ENCODE data around the gene CA7. TPM values are rescaled to one million over a fixed set of nuclear protein-coding genes. Genes with fewer than 3 reads are reported as not detected.

CA7 gene
- total RNA-seq, 4 donors from 2014 or later = not detected

DNA sequence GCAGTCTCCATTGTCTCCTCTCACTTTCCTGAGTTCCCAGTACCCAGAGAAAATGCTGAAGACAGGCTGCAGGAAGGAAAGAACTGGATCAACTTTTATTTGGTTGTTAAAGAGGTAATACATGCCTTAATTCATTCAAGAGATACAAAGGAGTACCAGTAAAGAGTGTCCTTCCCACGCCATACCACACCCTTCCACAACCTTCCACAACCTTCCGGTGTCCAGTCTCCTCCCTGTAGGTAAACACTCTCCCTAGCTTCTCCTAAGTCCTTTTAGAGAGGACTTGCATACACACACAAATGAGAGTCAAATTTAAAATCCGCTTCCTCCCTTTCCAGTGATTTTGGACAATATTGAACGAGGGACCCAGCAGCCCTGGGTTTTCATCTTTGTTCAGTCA lies 2.8 kb upstream of the CA7 start:
- TF ChIP-seq, protein P1, sequence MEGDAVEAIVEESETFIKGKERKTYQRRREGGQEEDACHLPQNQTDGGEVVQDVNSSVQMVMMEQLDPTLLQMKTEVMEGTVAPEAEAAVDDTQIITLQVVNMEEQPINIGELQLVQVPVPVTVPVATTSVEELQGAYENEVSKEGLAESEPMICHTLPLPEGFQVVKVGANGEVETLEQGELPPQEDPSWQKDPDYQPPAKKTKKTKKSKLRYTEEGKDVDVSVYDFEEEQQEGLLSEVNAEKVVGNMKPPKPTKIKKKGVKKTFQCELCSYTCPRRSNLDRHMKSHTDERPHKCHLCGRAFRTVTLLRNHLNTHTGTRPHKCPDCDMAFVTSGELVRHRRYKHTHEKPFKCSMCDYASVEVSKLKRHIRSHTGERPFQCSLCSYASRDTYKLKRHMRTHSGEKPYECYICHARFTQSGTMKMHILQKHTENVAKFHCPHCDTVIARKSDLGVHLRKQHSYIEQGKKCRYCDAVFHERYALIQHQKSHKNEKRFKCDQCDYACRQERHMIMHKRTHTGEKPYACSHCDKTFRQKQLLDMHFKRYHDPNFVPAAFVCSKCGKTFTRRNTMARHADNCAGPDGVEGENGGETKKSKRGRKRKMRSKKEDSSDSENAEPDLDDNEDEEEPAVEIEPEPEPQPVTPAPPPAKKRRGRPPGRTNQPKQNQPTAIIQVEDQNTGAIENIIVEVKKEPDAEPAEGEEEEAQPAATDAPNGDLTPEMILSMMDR (IDR thresholded peaks at IDR 0.05) = no peak
- no peak for TF ChIP-seq POLR2A (IDR thresholded peaks at IDR 0.05)
- Histone ChIP-seq H3K9me3 (no peaks in the 10 kb centered on the region), H3K27me3 (peaks cover 4 to 9% of the 10 kb centered on the region in 2 donors), H3K27ac (no peak overlapping the region), H3K4me1 (peaks cover 0 to 13% of the 10 kb centered on the region in 2 donors), H3K4me3 (no peak overlapping the region), H3K36me3 (no peaks in the 10 kb centered on the region)
- intact Hi-C loops (cut with DNase I; ENCODE audit: low total_unique reads) = no loop called here
- no peak for DNase-seq

DNA sequence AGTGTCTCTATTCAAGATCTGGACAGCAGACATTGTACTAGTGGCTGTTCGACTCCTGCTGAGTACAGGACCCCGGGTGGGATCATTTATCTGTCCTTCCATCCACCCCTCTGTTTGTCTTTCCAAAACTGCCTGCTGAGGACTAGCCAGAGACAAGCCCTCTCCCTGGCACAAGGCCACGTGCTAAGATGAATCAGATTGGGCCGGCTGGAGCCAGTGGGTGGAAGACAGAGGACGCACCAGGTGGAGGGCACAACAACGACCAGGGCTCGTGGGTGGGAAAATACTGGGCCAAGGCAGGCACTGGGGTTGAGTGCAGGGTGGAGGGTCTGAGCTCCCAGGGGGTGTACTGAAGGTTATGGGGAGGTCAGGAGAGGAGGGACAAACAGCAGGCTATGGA lies 1.4 kb upstream of the CA7 start:
- TF ChIP-seq POLR2A (IDR thresholded peaks at IDR 0.05) = no peak
- TF ChIP-seq, protein P1 (IDR thresholded peaks at IDR 0.05) = no peak
- intact Hi-C loops (cut with DNase I; ENCODE audit: low total_unique reads) = no loop called here
- Histone ChIP-seq H3K27me3 (peaks cover 4 to 9% of the 10 kb centered on the region in 2 donors), H3K36me3 (no peaks in the 10 kb centered on the region), H3K4me3 (no peak overlapping the region), H3K4me1 (peaks cover 0 to 13% of the 10 kb centered on the region in 2 donors), H3K9me3 (no peaks in the 10 kb centered on the region), H3K27ac (no peak overlapping the region)
- DNase-seq = no peak

DNA sequence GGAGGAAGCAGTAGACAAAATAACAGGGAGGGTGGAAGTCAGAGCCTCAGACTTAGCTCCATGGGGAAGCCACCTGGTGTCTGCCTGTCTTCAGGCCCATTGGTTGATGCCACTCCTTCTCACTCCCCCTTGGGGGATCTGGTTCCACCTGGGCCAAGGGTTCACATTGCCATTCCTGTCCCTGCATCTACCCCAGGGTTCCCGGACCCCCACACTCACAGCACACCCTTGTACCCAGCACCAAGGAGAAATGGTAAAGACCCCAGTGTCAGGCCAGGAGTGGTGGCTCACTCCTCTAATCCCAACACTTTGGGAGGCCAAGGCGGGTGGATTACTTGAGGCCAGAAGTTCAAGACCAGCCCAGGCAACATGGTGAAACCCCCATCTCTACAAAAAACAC lies 1.0 kb upstream of the CA7 start:
- intact Hi-C loops (cut with DNase I; ENCODE audit: low total_unique reads) = no loop called here
- no peak overlapping the region for H3K27ac ChIP-seq
- no peaks in the 10 kb centered on the region for H3K9me3 ChIP-seq
- H3K4me3 ChIP-seq = no peak overlapping the region
- TF ChIP-seq, protein P1 (IDR thresholded peaks at IDR 0.05) = no peak
- TF ChIP-seq POLR2A (IDR thresholded peaks at IDR 0.05) = no peak
- peaks cover 4 to 9% of the 10 kb centered on the region in 2 donors for H3K27me3 ChIP-seq
- H3K4me1 ChIP-seq = peaks cover 0 to 13% of the 10 kb centered on the region in 2 donors
- no peaks in the 10 kb centered on the region for H3K36me3 ChIP-seq
- no peak for DNase-seq

DNA sequence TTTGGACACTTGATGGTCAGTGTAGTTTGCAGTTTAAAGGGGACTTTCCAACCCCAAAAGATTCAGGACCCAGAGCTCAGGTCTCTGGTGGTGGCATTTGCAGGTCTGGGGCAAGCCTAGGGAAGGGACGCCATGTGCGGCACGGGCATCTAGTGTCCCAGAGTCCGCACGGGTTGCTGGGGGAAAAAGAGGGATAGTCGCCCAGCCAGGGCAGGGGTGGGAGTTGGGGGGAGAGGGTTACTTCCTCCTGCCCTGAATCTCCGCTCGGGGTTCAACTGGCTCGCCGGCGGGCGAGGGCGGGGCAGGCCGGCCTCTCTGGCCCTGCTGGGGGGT lies 239 bp upstream of the CA7 start:
- Histone ChIP-seq H3K36me3 (no peaks in the 10 kb centered on the region), H3K27ac (no peak overlapping the region), H3K27me3 (peaks cover 4 to 9% of the 10 kb centered on the region in 2 donors), H3K4me3 (peak overlapping the region in 1 of 2 donors; percentile 0), H3K9me3 (no peaks in the 10 kb centered on the region), H3K4me1 (peaks cover 0 to 13% of the 10 kb centered on the region in 2 donors)
- TF ChIP-seq POLR2A (IDR thresholded peaks at IDR 0.05) = no peak
- TF ChIP-seq, protein P1 (IDR thresholded peaks at IDR 0.05) = no peak
- DNase-seq = peak in 1 of 2 donors; percentile 10
- intact Hi-C loops (cut with DNase I; ENCODE audit: low total_unique reads) = no loop called here

DNA sequence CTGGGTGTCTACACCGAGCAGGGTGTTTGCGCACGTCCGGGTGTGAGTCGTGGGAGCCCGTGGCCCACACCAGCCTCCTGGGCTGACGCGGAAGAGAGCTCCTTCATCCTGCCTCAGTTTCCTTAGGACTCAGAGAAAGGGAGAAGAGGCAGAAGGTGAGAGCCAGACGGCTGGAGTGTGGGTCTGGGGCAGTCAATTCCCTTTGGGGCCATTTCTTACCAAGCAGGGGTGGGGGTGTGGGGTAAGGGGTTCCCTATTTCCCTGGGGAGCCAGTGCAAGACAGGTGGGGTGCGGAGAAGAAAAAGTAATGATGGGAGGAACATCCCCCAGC lies 831 bp downstream of the CA7 start:
- H3K27me3 ChIP-seq = peaks cover 4 to 9% of the 10 kb centered on the region in 2 donors
- no peaks in the 10 kb centered on the region for H3K36me3 ChIP-seq
- no peak overlapping the region for H3K4me3 ChIP-seq
- intact Hi-C loops (cut with DNase I; ENCODE audit: low total_unique reads) = no loop called here
- TF ChIP-seq, protein P1 (IDR thresholded peaks at IDR 0.05) = no peak
- no peak for TF ChIP-seq POLR2A (IDR thresholded peaks at IDR 0.05)
- H3K4me1 ChIP-seq = peaks cover 0 to 13% of the 10 kb centered on the region in 2 donors
- H3K9me3 ChIP-seq = no peaks in the 10 kb centered on the region
- peak in 1 of 2 donors; percentile 3 for DNase-seq
- H3K27ac ChIP-seq = no peak overlapping the region

Data from uterus (tissue), 4 donors.